Left lung (tissue), 10 donors: ENCODE measurements around the gene NFATC1. TPM values are rescaled to one million over a fixed set of nuclear protein-coding genes. Genes with fewer than 3 reads are reported as not detected.

Source experiments
- ATAC-seq: fragments of 200-7000 bp; cut with Tn5 transposase; one replicate; pipeline ENCODE4 v1.9.1; 2020; ENCODE audit warnings: moderate library complexity
- DNase-seq, 4 donors: peaks; one replicate each; pipeline ENCODE4 v3.0.0-alpha.2; 2013 to 2020
- H3K27ac ChIP-seq, 2 donors: fragments of 200-600 bp; sonication (generic) in 1 of 2; one replicate each; pipeline versions ENCODE4 v1.5.0 to v1.8.0; 2020 to 2021
- H3K27me3 ChIP-seq, 2 donors: fragments of 200-600 bp; sonication (generic) in 1 of 2; one replicate each; pipeline versions ENCODE4 v1.5.0 to v1.8.0; 2020 to 2021
- H3K36me3 ChIP-seq, 2 donors: fragments of 200-600 bp; sonication (generic) in 1 of 2; one replicate each; pipeline versions ENCODE4 v1.5.0 to v1.8.0; 2020 to 2021
- H3K4me1 ChIP-seq, 2 donors: fragments of 200-600 bp; one replicate each; pipeline ENCODE4 v1.8.0; 2021
- H3K4me3 ChIP-seq, 2 donors: fragments of 200-600 bp; sonication (generic) in 1 of 2; one replicate each; pipeline versions ENCODE4 v1.5.0 to v1.8.0; 2020 to 2021; ENCODE audit warnings: mild to moderate bottlenecking in 1 of 2
- H3K9me3 ChIP-seq, 2 donors: fragments of 200-600 bp; sonication (generic) in 1 of 2; one replicate each; pipeline versions ENCODE4 v1.5.0 to v1.8.0; 2020 to 2021
- CTCF ChIP-seq, 2 donors: fragments of 200-600 bp; sonication (generic) in 1 of 2; IDR thresholded peaks; one replicate each; pipeline versions ENCODE4 v1.5.0 to v1.8.0; 2021; ENCODE audit warnings: antibody characterized with exemption in 2 of 2
- intact Hi-C, 2 donors: fragments of 100-400 bp; cut with DNase I; formaldehyde crosslinking; loops; one replicate each; pipeline versions ENCODE4 v1.11.2 to v1.14.2; 2022
- polyA plus RNA-seq, 6 donors: library from polyadenylated mRNA; unstranded; fragments of 120-200 nt; gene quantifications; one replicate each; pipeline ENCODE4 v1.2.1, GENCODE V29; 2013; ENCODE audit not compliant: insufficient read length in 6 of 6
- total RNA-seq, 2 donors: library from RNA; stranded (reverse); fragmentation: NEBNext Ultra II Directional; extraction: Animal tissue kit (Norgen Biotek cat#: 25700); gene quantifications; one replicate each; pipeline ENCODE4 v1.2.1, GENCODE V29; 2021
- donor health status: DM: no; HTN: yes; CAD: no.
- donor health status: DM: no; HTN: no; CAD: no.

Gene NFATC1
- total and polyA plus RNA-seq, 8 donors: 6.5 to 17.1 (median 8.0) TPM

GRCh38 chr18:79571211-79572092 lies 175.7 kb downstream of the NFATC1 start:
- intact Hi-C loops: no loop called here
- H3K4me1 ChIP-seq: peaks cover 0 to 7% of the 10 kb centered on the region in 2 donors
- DNase-seq (peak in 2 of 4 donors; percentile 25 to 65), ATAC-seq (no peak)
- H3K27ac ChIP-seq: no peak overlapping the region
- TF ChIP-seq CTCF (IDR thresholded peaks at IDR 0.05): no peak
- peaks cover 0 to 25% of the 10 kb centered on the region in 2 donors for H3K27me3 ChIP-seq
- H3K9me3 ChIP-seq: peaks cover 0 to 26% of the 10 kb centered on the region in 2 donors
- H3K4me3 ChIP-seq: no peak overlapping the region
- H3K36me3 ChIP-seq: no peaks in the 10 kb centered on the region

- intact Hi-C loops: no loop called here
- Histone ChIP-seq H3K27ac (no peak overlapping the region), H3K4me3 (no peak overlapping the region), H3K9me3 (peaks cover 0 to 26% of the 10 kb centered on the region in 2 donors), H3K36me3 (no peaks in the 10 kb centered on the region), H3K4me1 (peaks cover 3 to 14% of the 10 kb centered on the region in 2 donors), H3K27me3 (peaks cover 0 to 33% of the 10 kb centered on the region in 2 donors)
- no peak for TF ChIP-seq CTCF (IDR thresholded peaks at IDR 0.05)
- ATAC-seq (no peak), DNase-seq (peak in 1 of 4 donors; percentile 31)
These were observed 176.5 kb downstream of the NFATC1 start for GRCh38 chr18:79572093-79572780.

GRCh38 chr18:79572848-79573451 lies 177.2 kb downstream of the NFATC1 start:
- ATAC-seq (no peak), DNase-seq (peak in 1 of 4 donors; percentile 31)
- intact Hi-C loops: no loop called here
- Histone ChIP-seq H3K27ac (no peak overlapping the region), H3K27me3 (peaks cover 0 to 30% of the 10 kb centered on the region in 2 donors), H3K4me1 (peaks cover 4 to 11% of the 10 kb centered on the region in 2 donors), H3K9me3 (peaks cover 0 to 26% of the 10 kb centered on the region in 2 donors), H3K36me3 (no peaks in the 10 kb centered on the region), H3K4me3 (no peak overlapping the region)
- no peak for TF ChIP-seq CTCF (IDR thresholded peaks at IDR 0.05)

GRCh38 chr18:79573921-79574491 lies 178.3 kb downstream of the NFATC1 start:
- H3K4me1 ChIP-seq: peaks cover 4 to 11% of the 10 kb centered on the region in 2 donors
- TF ChIP-seq CTCF (IDR thresholded peaks at IDR 0.05): no peak
- peak in 2 of 4 donors; percentile 24 to 60 for DNase-seq

More at GRCh38 chr18:79573921-79574491, 178.3 kb downstream of the NFATC1 start:
- Histone ChIP-seq H3K27me3 (peaks cover 0 to 32% of the 10 kb centered on the region in 2 donors), H3K27ac (no peak overlapping the region), H3K9me3 (peaks cover 0 to 26% of the 10 kb centered on the region in 2 donors), H3K36me3 (no peaks in the 10 kb centered on the region), H3K4me3 (no peak overlapping the region)
- intact Hi-C loops: no loop called here
- ATAC-seq: no peak
